MCF 10A (cell line): ENCODE results near the gene ENKUR. TPM values are rescaled to one million over a fixed set of nuclear protein-coding genes. Genes with fewer than 3 reads are reported as not detected.

Source experiments
- BruUV-seq: library from RNA; stranded (reverse); fragments of 400-500 nt; replicated peaks from 2 replicates; lab custom pipeline; 2021; lab: Mats Ljungman, UMichigan
- CTCF ChIA-PET: fragments of 300-600 bp; sonication (Branson Sonifier 250); formaldehyde crosslinking; extraction: SDS; loops from one replicate; lab custom pipeline; 2021; ENCODE audit warnings: antibody characterized with exemption, inconsistent platforms; lab: Yijun Ruan, JAX
- POLR2A ChIA-PET: fragments of 300-600, 350-650 bp; sonication (Branson Sonifier 250); formaldehyde crosslinking; extraction: SDS; loops from one replicate; lab custom pipeline; 2020; ENCODE audit warnings: antibody characterized with exemption, inconsistent platforms; lab: Yijun Ruan, JAX
- DNase-seq: peaks from one replicate; pipeline ENCODE4 v3.0.0-alpha.2; 2018; ENCODE audit not compliant: unreplicated experiment
- H3K27ac Mint-ChIP-seq: one replicate; pipeline ENCODE4 v1.8.0; 2022; ENCODE audit warnings: mild to moderate bottlenecking, low read depth, mixed read lengths; ENCODE audit not compliant: unreplicated experiment
- H3K27me3 Mint-ChIP-seq: one replicate; pipeline ENCODE4 v1.8.0; 2022; ENCODE audit warnings: mixed read lengths; ENCODE audit not compliant: insufficient read depth, unreplicated experiment
- H3K36me3 Mint-ChIP-seq: one replicate; pipeline ENCODE4 v1.8.0; 2022; ENCODE audit warnings: mild to moderate bottlenecking, moderate library complexity, mixed read lengths; ENCODE audit not compliant: insufficient read depth, unreplicated experiment
- H3K4me1 Mint-ChIP-seq: one replicate; pipeline ENCODE4 v1.8.0; 2022; ENCODE audit warnings: mixed read lengths; ENCODE audit not compliant: insufficient read depth, unreplicated experiment
- H3K4me3 Mint-ChIP-seq: one replicate; pipeline ENCODE4 v1.8.0; 2022; ENCODE audit warnings: mild to moderate bottlenecking, moderate library complexity, mixed read lengths; ENCODE audit not compliant: unreplicated experiment
- H3K9me3 Mint-ChIP-seq: one replicate; pipeline ENCODE4 v1.8.0; 2022; ENCODE audit warnings: mixed read lengths; ENCODE audit not compliant: unreplicated experiment
- intact Hi-C: fragments of 100-400 bp; cut with micrococcal nuclease; formaldehyde crosslinking; loops from 2 replicates; pipeline ENCODE4 v1.14.1; 2022
- total RNA-seq: library from RNA; stranded (reverse); gene quantifications from 2 replicates; pipeline ENCODE4 v1.2.3, GENCODE V29; 2022
- TF ChIP-seq, protein P1 (sequence below): fragments of 200-600 bp; IDR thresholded peaks from one replicate; pipeline ENCODE4 v1.8.0; 2022; ENCODE audit warnings: antibody characterized with exemption, mild to moderate bottlenecking; ENCODE audit not compliant: unreplicated experiment

Gene ENKUR
- total RNA-seq, 1 experiment from 2014 or later, result 0.33 TPM

DNA sequence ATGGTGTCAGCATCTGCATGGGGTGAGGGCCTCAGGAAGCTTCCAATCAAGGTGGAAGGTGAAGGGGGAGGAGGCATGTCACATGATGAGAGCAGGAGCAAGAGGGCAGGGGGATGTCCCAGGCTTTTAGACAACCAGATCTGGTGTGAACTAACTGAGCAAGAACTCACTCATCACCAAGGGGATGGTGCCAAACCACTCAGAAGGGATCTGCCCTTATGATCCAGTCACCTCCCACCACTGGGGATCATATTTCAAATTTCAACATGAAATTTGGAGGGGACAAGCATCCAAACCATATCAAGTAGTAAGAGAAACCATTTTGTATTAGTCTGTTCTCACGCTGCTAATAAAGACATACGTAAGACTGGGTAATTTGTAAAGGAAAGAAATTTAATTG lies 34.0 kb upstream of the ENKUR start:
- CTCF ChIA-PET, result interaction anchor here (1.5 kb wide), 1 partner anchor 23 kb away, joined by 3 read pairs; no protein-coding TSS in a partner anchor
- no peak overlapping the region for H3K27ac Mint-ChIP-seq
- no peak for DNase-seq
- POLR2A ChIA-PET, result interaction anchor here (1.6 kb wide), 1 partner anchor 33 kb away, joined by 4 read pairs; no protein-coding TSS in a partner anchor
- no peak overlapping the region for H3K4me3 Mint-ChIP-seq
- BruUV-seq, result no TSS peak
- H3K9me3 Mint-ChIP-seq, result no peaks in the 10 kb centered on the region
- H3K4me1 Mint-ChIP-seq, result peaks cover 17% of the 10 kb centered on the region
- H3K36me3 Mint-ChIP-seq, result no peaks in the 10 kb centered on the region
- intact Hi-C loops, result no loop called here
- TF ChIP-seq, protein P1, sequence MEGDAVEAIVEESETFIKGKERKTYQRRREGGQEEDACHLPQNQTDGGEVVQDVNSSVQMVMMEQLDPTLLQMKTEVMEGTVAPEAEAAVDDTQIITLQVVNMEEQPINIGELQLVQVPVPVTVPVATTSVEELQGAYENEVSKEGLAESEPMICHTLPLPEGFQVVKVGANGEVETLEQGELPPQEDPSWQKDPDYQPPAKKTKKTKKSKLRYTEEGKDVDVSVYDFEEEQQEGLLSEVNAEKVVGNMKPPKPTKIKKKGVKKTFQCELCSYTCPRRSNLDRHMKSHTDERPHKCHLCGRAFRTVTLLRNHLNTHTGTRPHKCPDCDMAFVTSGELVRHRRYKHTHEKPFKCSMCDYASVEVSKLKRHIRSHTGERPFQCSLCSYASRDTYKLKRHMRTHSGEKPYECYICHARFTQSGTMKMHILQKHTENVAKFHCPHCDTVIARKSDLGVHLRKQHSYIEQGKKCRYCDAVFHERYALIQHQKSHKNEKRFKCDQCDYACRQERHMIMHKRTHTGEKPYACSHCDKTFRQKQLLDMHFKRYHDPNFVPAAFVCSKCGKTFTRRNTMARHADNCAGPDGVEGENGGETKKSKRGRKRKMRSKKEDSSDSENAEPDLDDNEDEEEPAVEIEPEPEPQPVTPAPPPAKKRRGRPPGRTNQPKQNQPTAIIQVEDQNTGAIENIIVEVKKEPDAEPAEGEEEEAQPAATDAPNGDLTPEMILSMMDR, result no peak
- no peaks in the 10 kb centered on the region for H3K27me3 Mint-ChIP-seq

DNA sequence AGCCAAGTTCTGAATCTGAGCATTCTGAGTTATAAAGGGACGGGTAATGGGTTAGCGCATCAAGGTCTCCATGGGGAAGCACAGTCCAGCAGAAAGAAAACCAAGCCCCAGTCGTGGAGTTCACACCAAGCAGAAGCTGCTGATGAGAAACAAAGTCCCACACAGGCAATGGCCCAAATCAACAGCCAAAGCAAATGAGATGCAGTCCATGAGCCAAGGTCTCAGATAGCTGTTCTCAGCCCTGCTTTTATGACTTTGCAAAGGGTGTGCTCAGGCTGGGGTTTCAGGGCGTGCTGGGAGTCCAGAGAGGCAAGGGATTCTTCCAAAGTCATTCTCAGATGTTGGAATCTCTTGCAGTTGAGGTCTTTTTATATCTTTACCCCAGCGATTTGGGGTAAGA lies 32.5 kb upstream of the ENKUR start:
- Mint-ChIP-seq H3K4me3 (no peak overlapping the region), H3K4me1 (peaks cover 17% of the 10 kb centered on the region), H3K27me3 (no peaks in the 10 kb centered on the region), H3K36me3 (no peaks in the 10 kb centered on the region), H3K27ac (peak overlapping the region; percentile 5), H3K9me3 (no peaks in the 10 kb centered on the region)
- ChIA-PET POLR2A (interaction anchor here (1.6 kb wide), 1 partner anchor 31 kb away, joined by 4 read pairs; no protein-coding TSS in a partner anchor), CTCF (interaction anchor here (0.7 kb wide), 2 partner anchors 12 to 177 kb away, joined by 3 read pairs; no protein-coding TSS in a partner anchor)
- no TSS peak for BruUV-seq
- intact Hi-C loops, result no loop called here
- TF ChIP-seq, protein P1, result no peak
- DNase-seq, result no peak

DNA sequence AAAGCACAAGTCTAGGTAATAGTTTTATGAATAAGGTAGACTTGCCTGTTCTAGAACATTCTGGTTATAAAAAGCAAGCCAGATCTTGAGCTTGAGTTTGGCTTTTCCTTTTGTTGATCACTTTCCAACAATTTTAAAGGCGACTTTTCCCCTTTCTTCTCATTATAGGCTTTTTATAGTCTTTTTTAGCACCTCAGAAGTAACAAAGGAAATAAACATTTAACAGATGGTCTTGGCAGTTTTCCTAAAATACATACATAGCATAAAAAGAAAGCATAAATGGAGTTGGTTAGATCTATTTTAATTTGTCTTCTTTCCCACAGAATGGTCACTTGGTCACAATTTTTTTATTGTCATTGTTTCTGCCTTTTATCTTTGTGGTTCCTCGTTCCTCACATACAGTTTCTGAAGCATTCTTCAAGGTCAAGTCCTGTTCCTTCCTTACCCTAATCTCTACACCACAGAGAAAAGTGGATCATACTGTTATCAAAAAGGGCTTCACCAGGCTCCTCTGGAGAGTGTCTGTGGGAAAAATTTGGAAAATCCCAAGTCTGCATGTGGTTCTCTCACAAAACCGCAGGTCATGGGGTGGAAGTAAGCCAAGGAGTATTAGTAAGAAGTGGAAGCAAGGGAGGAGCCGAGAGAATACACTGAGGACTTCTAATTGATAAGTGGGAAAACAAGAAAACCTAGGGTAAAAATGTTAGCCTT lies 31.8 kb upstream of the ENKUR start:
- H3K27me3 Mint-ChIP-seq, result no peaks in the 10 kb centered on the region
- DNase-seq, result peak; percentile 71
- no peak overlapping the region for H3K4me3 Mint-ChIP-seq
- H3K4me1 Mint-ChIP-seq, result peaks cover 17% of the 10 kb centered on the region
- H3K9me3 Mint-ChIP-seq, result no peaks in the 10 kb centered on the region
- TF ChIP-seq, protein P1, result no peak
- intact Hi-C loops, result no loop called here
- peak overlapping the region; percentile 5 for H3K27ac Mint-ChIP-seq
- no peaks in the 10 kb centered on the region for H3K36me3 Mint-ChIP-seq
- no TSS peak for BruUV-seq
- POLR2A ChIA-PET, result no interaction called here
- CTCF ChIA-PET, result interaction anchor here (0.6 to 4.8 kb wide), 2 partner anchors 12 to 34 kb away, joined by 3 to 32 read pairs; no protein-coding TSS in a partner anchor

DNA sequence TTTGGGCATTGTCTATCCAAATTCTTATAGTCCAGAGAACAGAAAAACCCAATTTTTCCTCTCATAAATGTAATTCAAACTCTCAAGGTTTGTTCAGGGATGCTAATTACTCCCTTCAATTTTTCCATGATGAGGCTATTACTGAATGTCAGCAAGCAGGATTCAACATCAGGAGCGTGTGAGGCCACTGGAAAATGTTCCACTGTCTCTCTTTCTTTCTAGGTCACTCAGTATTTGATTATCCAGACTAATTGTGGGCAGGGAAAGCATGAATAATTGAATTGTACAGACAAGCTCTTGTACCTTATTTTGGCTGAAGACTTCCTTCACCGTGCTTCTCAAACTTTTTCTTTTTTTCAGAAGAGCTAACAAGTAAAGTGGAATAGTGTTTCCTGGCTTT lies 31.1 kb upstream of the ENKUR start:
- H3K27ac Mint-ChIP-seq, result no peak overlapping the region
- no peaks in the 10 kb centered on the region for H3K36me3 Mint-ChIP-seq
- TF ChIP-seq, protein P1, result no peak
- H3K4me3 Mint-ChIP-seq, result no peak overlapping the region
- peaks cover 17% of the 10 kb centered on the region for H3K4me1 Mint-ChIP-seq
- intact Hi-C loops, result no loop called here
- H3K27me3 Mint-ChIP-seq, result no peaks in the 10 kb centered on the region
- no peak for DNase-seq
- no peaks in the 10 kb centered on the region for H3K9me3 Mint-ChIP-seq
- ChIA-PET POLR2A (interaction anchor here (1.0 kb wide), 1 partner anchor 15 kb away, joined by 3 read pairs; no protein-coding TSS in a partner anchor), CTCF (interaction anchor here (0.6 to 4.8 kb wide), 3 partner anchors 12 to 34 kb away, joined by 3 to 32 read pairs (median 3); no protein-coding TSS in a partner anchor)
- no TSS peak for BruUV-seq
